ENCODE data around the gene RYR2.

DNA sequence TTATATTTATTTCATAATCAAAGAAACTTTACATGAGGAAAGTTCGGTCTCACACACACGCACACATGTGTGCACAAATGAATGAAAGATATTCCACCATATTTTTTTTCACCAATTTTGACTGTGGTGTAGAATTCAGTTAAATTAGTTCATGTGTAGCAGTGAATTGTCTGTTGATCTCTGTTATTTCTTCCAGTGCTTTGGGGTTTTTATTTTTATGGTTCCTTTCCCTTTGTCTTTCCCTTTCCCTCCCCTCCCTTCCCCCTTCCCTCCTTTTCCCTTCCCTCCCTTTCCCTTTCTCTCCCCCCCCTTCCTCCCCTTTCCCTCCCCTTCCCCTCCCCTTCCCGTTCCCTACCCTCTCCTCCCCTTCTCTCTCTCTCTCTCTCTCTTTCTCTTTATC lies 8.9 kb downstream of the RYR2 start:
- no peak for TF ChIP-seq POLR2A (IDR thresholded peaks at IDR 0.05)
- TF ChIP-seq, protein P1, sequence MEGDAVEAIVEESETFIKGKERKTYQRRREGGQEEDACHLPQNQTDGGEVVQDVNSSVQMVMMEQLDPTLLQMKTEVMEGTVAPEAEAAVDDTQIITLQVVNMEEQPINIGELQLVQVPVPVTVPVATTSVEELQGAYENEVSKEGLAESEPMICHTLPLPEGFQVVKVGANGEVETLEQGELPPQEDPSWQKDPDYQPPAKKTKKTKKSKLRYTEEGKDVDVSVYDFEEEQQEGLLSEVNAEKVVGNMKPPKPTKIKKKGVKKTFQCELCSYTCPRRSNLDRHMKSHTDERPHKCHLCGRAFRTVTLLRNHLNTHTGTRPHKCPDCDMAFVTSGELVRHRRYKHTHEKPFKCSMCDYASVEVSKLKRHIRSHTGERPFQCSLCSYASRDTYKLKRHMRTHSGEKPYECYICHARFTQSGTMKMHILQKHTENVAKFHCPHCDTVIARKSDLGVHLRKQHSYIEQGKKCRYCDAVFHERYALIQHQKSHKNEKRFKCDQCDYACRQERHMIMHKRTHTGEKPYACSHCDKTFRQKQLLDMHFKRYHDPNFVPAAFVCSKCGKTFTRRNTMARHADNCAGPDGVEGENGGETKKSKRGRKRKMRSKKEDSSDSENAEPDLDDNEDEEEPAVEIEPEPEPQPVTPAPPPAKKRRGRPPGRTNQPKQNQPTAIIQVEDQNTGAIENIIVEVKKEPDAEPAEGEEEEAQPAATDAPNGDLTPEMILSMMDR (IDR thresholded peaks at IDR 0.05) = no peak
